Heart right ventricle (tissue), 16 donors: ENCODE results near the gene SRSF8. TPM values are rescaled to one million over a fixed set of nuclear protein-coding genes. Genes with fewer than 3 reads are reported as not detected.

Experiments used
- ATAC-seq, 8 donors: fragments of 200-7000 bp; cut with Tn5 transposase; one replicate each; pipeline ENCODE4 v1.9.1; 2020; ENCODE audit warnings: mild to moderate bottlenecking in 8 of 8, moderate library complexity in 8 of 8, moderate number of reproducible peaks in 1 of 8
- DNase-seq, 2 donors: peaks; one replicate each; pipeline ENCODE4 v3.0.0-alpha.2; 2020
- H3K27ac ChIP-seq, 10 donors: fragments of 200-600 bp; sonication (generic) in 2 of 10; one replicate each; pipeline versions ENCODE4 v1.5.0 to v1.8.0; 2020 to 2022; ENCODE audit warnings: mild to moderate bottlenecking in 3 of 10
- H3K27me3 ChIP-seq, 7 donors: fragments of 200-600 bp; one replicate each; pipeline ENCODE4 v1.8.0; 2021 to 2022; ENCODE audit warnings: mild to moderate bottlenecking in 2 of 7
- H3K36me3 ChIP-seq, 9 donors: fragments of 200-600 bp; sonication (generic) in 1 of 9; one replicate each; pipeline versions ENCODE4 v1.5.0 to v1.8.0; 2020 to 2022; ENCODE audit warnings: mild to moderate bottlenecking in 2 of 9
- H3K4me1 ChIP-seq, 9 donors: fragments of 200-600 bp; sonication (generic) in 1 of 9; one replicate each; pipeline versions ENCODE4 v1.5.0 to v1.8.0; 2020 to 2022; ENCODE audit warnings: mild to moderate bottlenecking in 4 of 9
- H3K4me3 ChIP-seq, 10 donors: fragments of 200-600 bp; sonication (generic) in 2 of 10; one replicate each; pipeline versions ENCODE4 v1.5.0 to v1.8.0; 2020 to 2022; ENCODE audit warnings: mild to moderate bottlenecking in 7 of 10, moderate library complexity in 2 of 10
- H3K9me3 ChIP-seq, 11 donors: fragments of 200-600 bp in 10 of 11; sonication (generic) in 2 of 11; one replicate each; pipeline versions ENCODE4 v1.5.0 to v1.8.0; 2013 to 2022; ENCODE audit warnings: mild to moderate bottlenecking in 2 of 11, control low read depth in 1 of 11, moderate library complexity in 1 of 11
- WGBS, 2 donors: extraction: QIAGEN DNeasy Blood & Tissue Kit; methylation state at CpG; one replicate each; pipeline ENCODE4 v1.1.7; 2013; ENCODE audit warnings: inconsistent platforms in 1 of 2; 5-methylcytosine and 5-hydroxymethylcytosine counted together
- intact Hi-C, 10 donors: fragments of 100-400 bp; cut with DNase I; formaldehyde crosslinking; loops; one replicate each; pipeline versions ENCODE4 v1.11.1 to v1.14.2; 2022
- polyA plus RNA-seq, 2 donors: library from polyadenylated mRNA; stranded (reverse); fragments of 200-250 nt; gene quantifications; one replicate each; pipeline ENCODE4 v1.2.3, GENCODE V29; 2013
- total RNA-seq, 10 donors: library from RNA; stranded (reverse); fragmentation: NEBNext Ultra II Directional in 3 of 10; extraction: Animal tissue kit (Norgen Biotek cat#: 25700) in 3 of 10; gene quantifications; one replicate each; pipeline versions ENCODE4 v1.2.1 to v1.2.4, GENCODE V29; 2021 to 2023
- TF ChIP-seq, protein P1 (sequence below), 9 donors: fragments of 200-600 bp; sonication (generic) in 2 of 9; IDR thresholded peaks; one replicate each; pipeline versions ENCODE4 v1.5.0 to v1.8.0; 2021 to 2022; ENCODE audit warnings: antibody characterized with exemption in 9 of 9, mild to moderate bottlenecking in 5 of 9, moderate library complexity in 1 of 9
- donor health status: Arrhythmogenic right ventricular cardiomyopathy.
- donor health status: ischemic (EF 13 %, LVEDD 7.1; RV severe dilation, severe dysfunction).
- donor health status: healthy with polysubstance abuse.
- donor health status: DM: no; HTN: yes; CAD: no.
- donor health status: DM: no; HTN: no; CAD: no.
- donor health status: ischemic (EF 25% LVEDD 6.9; RV normal size, moderate dysfunction).
- donor health status: ischemic (EF 25% LVEDD 5.7; RV mildly dilated, moderate dysfunction).
- donor health status: healthy.
- donor health status: DM: yes; HTN: yes; CAD: no.
- donor health status: Ischemic cardiomyopathy.
- donor health status: ischemic (EF 35%, LVEDD 5.7; RV mildly dilated, moderate dysfunction).
- donor health status: nonischemic (EF 11% LVEDD 7.7; RV severe dilation, severe dysfunction).
- donor health status: DM: yes; HTN: yes; CAD: no.
- donor health status: PGD.
- donor health status: ischemic (EF 29% LVEDD 5.4; RV normal size, mild dysfunction).
- donor health status: nonischemic (EF 23%, LVEDD 6.1; RV moderate dilation, normal function).

SRSF8 gene
- total and polyA plus RNA-seq, 12 donors: 17.1 to 28.0 (median 20.8) TPM

DNA sequence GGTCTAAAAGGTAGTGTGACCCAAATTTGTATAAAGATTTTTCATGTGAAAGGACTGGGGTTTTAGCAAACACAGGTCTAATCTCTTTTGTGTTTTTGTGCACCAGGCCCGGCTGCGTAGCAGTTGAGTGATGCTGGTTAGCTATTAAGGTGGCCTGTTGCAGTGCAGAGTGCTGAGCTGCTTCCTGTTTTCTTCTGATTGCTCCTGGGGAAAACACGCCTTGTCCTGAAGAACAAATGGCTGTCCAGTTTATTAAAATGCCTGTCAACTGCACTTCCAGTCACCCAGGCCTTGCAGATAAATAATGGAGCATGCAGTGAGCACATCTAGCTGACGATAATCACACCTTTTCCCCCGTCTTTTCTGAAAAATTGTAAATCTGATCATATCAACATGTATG, 1.8 kb downstream of the SRSF8 start:
- 6% methylated on average over 5 of the region's 5 CpGs for whole genome bisulfite sequencing, 2 donors
- DNase-seq: peak; percentile 54 to 83
- ATAC-seq: peak; percentile 80 to 94 (median 90)
- peak overlapping the region; percentile 72 to 89 (median 82) for H3K4me3 ChIP-seq
- H3K36me3 ChIP-seq: peaks cover 0 to 11% (median 0%) of the 10 kb centered on the region in 9 donors
- no peaks in the 10 kb centered on the region for H3K27me3 ChIP-seq
- no peaks in the 10 kb centered on the region for H3K9me3 ChIP-seq
- peak overlapping the region; percentile 94 to 99 (median 97) for H3K27ac ChIP-seq
- TF ChIP-seq, protein P1, sequence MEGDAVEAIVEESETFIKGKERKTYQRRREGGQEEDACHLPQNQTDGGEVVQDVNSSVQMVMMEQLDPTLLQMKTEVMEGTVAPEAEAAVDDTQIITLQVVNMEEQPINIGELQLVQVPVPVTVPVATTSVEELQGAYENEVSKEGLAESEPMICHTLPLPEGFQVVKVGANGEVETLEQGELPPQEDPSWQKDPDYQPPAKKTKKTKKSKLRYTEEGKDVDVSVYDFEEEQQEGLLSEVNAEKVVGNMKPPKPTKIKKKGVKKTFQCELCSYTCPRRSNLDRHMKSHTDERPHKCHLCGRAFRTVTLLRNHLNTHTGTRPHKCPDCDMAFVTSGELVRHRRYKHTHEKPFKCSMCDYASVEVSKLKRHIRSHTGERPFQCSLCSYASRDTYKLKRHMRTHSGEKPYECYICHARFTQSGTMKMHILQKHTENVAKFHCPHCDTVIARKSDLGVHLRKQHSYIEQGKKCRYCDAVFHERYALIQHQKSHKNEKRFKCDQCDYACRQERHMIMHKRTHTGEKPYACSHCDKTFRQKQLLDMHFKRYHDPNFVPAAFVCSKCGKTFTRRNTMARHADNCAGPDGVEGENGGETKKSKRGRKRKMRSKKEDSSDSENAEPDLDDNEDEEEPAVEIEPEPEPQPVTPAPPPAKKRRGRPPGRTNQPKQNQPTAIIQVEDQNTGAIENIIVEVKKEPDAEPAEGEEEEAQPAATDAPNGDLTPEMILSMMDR (IDR thresholded peaks at IDR 0.05): no peak
- H3K4me1 ChIP-seq: peaks cover 0 to 27% (median 20%) of the 10 kb centered on the region in 9 donors
- intact Hi-C loops: loop anchor here in 9 of 10 donors (1.0 to 10.0 kb wide), 11 partner anchors 79 to 699 kb away; partner anchors contain the start of genes CWC15 (in 3 of the 9), KDM4D (in 3 of the 9) and SESN3 (in 1 of the 9)

DNA sequence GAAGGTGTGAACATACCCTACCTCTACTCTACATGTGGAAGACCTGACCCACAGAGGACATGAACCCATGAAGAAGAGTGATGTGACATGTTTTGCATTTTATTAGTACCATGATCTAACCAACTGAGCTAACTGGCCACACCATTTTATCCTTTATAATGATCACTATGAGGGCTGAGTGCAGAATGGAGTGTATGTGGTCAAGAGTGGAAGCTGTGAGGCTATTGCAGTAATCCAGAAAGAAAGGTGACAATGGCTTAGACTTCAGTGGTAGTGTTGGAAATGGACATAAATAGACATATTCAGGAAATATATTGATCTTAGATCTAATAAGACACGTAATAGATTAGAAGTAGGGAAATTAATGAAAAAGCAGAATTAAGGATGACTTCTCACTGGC, 3.8 kb downstream of the SRSF8 start:
- Histone ChIP-seq H3K27ac (no peak overlapping the region), H3K4me3 (no peak overlapping the region), H3K4me1 (peaks cover 0 to 42% (median 31%) of the 10 kb centered on the region in 9 donors), H3K36me3 (peaks cover 0 to 11% (median 0%) of the 10 kb centered on the region in 9 donors), H3K27me3 (no peaks in the 10 kb centered on the region), H3K9me3 (no peaks in the 10 kb centered on the region)
- TF ChIP-seq, protein P1 (IDR thresholded peaks at IDR 0.05): no peak
- intact Hi-C loops: loop anchor here in 4 of 10 donors (5.0 to 10.0 kb wide), 3 partner anchors 37 to 694 kb away; no protein-coding TSS in a partner anchor
- ATAC-seq (no peak), DNase-seq (no peak)
- 96% methylated on average over 1 of the region's 1 CpG for WGBS, 2 donors

DNA sequence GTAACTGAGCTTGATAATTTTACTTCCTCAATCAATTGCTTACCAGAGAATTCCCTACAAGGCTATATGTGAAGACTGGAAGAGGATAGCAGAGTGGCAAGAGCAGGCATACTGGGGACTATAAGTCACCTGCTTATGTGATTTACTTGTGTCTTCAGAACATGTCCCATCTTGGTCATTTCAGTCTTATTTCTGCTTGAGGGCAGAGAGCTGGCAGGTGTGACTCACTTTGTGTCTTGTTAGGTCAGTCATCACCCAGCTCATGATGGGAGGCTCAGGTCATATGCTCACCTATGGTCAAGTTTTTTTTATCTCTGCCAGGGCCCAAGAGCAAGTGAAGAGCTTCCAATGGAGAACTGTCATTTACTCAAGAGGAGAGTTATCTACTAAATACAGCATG, 6.2 kb downstream of the SRSF8 start:
- Histone ChIP-seq H3K27ac (no peak overlapping the region), H3K36me3 (peaks cover 0 to 11% (median 0%) of the 10 kb centered on the region in 9 donors), H3K9me3 (no peaks in the 10 kb centered on the region), H3K4me3 (no peak overlapping the region), H3K4me1 (peaks cover 0 to 47% (median 29%) of the 10 kb centered on the region in 9 donors), H3K27me3 (no peaks in the 10 kb centered on the region)
- no peak for DNase-seq
- intact Hi-C loops: loop anchor here in 4 of 10 donors (5.0 to 10.0 kb wide), 3 partner anchors 34 to 692 kb away; no protein-coding TSS in a partner anchor
- TF ChIP-seq, protein P1 (IDR thresholded peaks at IDR 0.05): no peak
- no peak for ATAC-seq

DNA sequence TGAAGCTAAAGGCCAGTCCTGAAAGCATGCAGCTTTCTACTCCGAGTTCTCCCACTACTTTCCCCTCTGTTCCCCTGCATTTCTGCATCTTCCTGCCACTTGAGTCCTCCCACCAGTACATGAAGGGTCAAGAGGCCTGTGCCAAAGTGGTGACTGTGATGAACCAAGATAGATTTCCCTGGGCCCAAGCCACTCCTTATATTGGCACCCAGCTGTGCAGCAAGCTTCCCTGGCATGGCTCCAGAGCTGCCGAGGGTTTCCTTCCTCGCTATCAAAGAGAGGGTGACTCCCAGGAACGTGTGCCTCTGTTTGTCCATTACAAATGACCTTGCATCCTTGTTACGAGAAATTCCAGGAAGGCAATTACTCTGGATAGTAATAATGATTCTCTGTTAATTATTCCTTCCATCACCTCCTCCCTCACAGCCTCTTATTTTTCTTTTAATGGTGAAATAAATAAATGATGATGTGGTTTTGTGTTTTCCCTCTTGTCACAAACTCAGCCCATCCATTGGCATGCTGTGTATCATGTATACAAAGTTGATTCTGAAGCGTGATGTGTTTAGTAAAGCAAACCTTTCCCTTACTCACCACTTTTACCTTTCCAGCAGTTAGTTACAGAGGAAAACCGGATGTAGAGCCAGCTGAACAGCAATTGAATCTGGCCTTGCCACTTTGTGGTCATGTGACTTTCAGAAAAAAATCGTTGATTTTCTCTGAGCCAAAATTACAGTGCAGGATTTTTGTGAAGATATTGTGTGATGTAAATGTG, 8.3 kb downstream of the SRSF8 start:
- no peaks in the 10 kb centered on the region for H3K27me3 ChIP-seq
- peak overlapping the region in 7 of 10 donors; percentile 16 to 46 (median 27) for H3K27ac ChIP-seq
- TF ChIP-seq, protein P1 (IDR thresholded peaks at IDR 0.05): no peak
- peak; percentile 77 to 82 for DNase-seq
- WGBS, 2 donors: 25 to 29% methylated on average over 8 of the region's 8 CpGs
- H3K36me3 ChIP-seq: peaks cover 0 to 11% (median 0%) of the 10 kb centered on the region in 9 donors
- peaks cover 0 to 33% (median 16%) of the 10 kb centered on the region in 9 donors for H3K4me1 ChIP-seq
- ATAC-seq: peak; percentile 87 to 96 (median 94)
- intact Hi-C loops: loop anchor here in 4 of 10 donors (5.0 to 10.0 kb wide), 3 partner anchors 32 to 690 kb away; no protein-coding TSS in a partner anchor
- no peak overlapping the region for H3K4me3 ChIP-seq
- no peaks in the 10 kb centered on the region for H3K9me3 ChIP-seq
